ENCODE results near the gene HYI. TPM values are rescaled to one million over a fixed set of nuclear protein-coding genes. Genes with fewer than 3 reads are reported as not detected.

Gene HYI
- total RNA-seq, 3 donors from 2014 or later = 4.2 to 5.8 (median 4.7) TPM

GRCh38 chr1:43434256-43434655 lies 19.5 kb downstream of the HYI start:
- H3K4me3 Mint-ChIP-seq = no peak overlapping the region
- ATAC-seq (no peak), DNase-seq (no peak)
- H3K27me3 Mint-ChIP-seq (ENCODE audit: low read depth) = no peaks in the 10 kb centered on the region
- no peaks in the 10 kb centered on the region for H3K9me3 Mint-ChIP-seq
- no peaks in the 10 kb centered on the region for H3K4me1 Mint-ChIP-seq (ENCODE audit: low read depth)
- peaks cover 44% of the 10 kb centered on the region for H3K36me3 Mint-ChIP-seq (ENCODE audit: insufficient read depth)

- ATAC-seq (no peak), DNase-seq (no peak)
- peaks cover 47% of the 10 kb centered on the region for H3K36me3 Mint-ChIP-seq (ENCODE audit: insufficient read depth)
- no peaks in the 10 kb centered on the region for H3K9me3 Mint-ChIP-seq
- H3K4me1 Mint-ChIP-seq (ENCODE audit: low read depth) = no peaks in the 10 kb centered on the region
- no peaks in the 10 kb centered on the region for H3K27me3 Mint-ChIP-seq (ENCODE audit: low read depth)
- no peak overlapping the region for H3K4me3 Mint-ChIP-seq
Measured at GRCh38 chr1:43432907-43433306, 20.8 kb downstream of the HYI start.

- ATAC-seq = no peak
- H3K9me3 Mint-ChIP-seq = no peaks in the 10 kb centered on the region
- no peak overlapping the region for H3K4me3 Mint-ChIP-seq
- H3K27me3 Mint-ChIP-seq (ENCODE audit: low read depth) = no peaks in the 10 kb centered on the region
- peaks cover 49% of the 10 kb centered on the region for H3K36me3 Mint-ChIP-seq (ENCODE audit: insufficient read depth)
- DNase-seq = no peak
- no peaks in the 10 kb centered on the region for H3K4me1 Mint-ChIP-seq (ENCODE audit: low read depth)
Measured at GRCh38 chr1:43432171-43432860, 21.4 kb downstream of the HYI start.

- no peaks in the 10 kb centered on the region for H3K27me3 Mint-ChIP-seq (ENCODE audit: low read depth)
- H3K4me3 Mint-ChIP-seq = no peak overlapping the region
- DNase-seq (no peak), ATAC-seq (no peak)
- no peaks in the 10 kb centered on the region for H3K9me3 Mint-ChIP-seq
- peaks cover 56% of the 10 kb centered on the region for H3K36me3 Mint-ChIP-seq (ENCODE audit: insufficient read depth)
- no peaks in the 10 kb centered on the region for H3K4me1 Mint-ChIP-seq (ENCODE audit: low read depth)
Measured at GRCh38 chr1:43431676-43432075, 22.1 kb downstream of the HYI start.

GRCh38 chr1:43430831-43431230 lies 22.9 kb downstream of the HYI start:
- H3K4me3 Mint-ChIP-seq = no peak overlapping the region
- DNase-seq (no peak), ATAC-seq (no peak)
- no peaks in the 10 kb centered on the region for H3K9me3 Mint-ChIP-seq
- peaks cover 54% of the 10 kb centered on the region for H3K36me3 Mint-ChIP-seq (ENCODE audit: insufficient read depth)
- H3K4me1 Mint-ChIP-seq (ENCODE audit: low read depth) = no peaks in the 10 kb centered on the region
- no peaks in the 10 kb centered on the region for H3K27me3 Mint-ChIP-seq (ENCODE audit: low read depth)

- DNase-seq (no peak), ATAC-seq (no peak)
- H3K36me3 Mint-ChIP-seq (ENCODE audit: insufficient read depth) = peaks cover 55% of the 10 kb centered on the region
- no peak overlapping the region for H3K4me3 Mint-ChIP-seq
- no peaks in the 10 kb centered on the region for H3K27me3 Mint-ChIP-seq (ENCODE audit: low read depth)
- H3K9me3 Mint-ChIP-seq = no peaks in the 10 kb centered on the region
- no peaks in the 10 kb centered on the region for H3K4me1 Mint-ChIP-seq (ENCODE audit: low read depth)
Measured at GRCh38 chr1:43427941-43428340, 25.8 kb downstream of the HYI start.

GRCh38 chr1:43427524-43427923 lies 26.2 kb downstream of the HYI start:
- H3K27me3 Mint-ChIP-seq (ENCODE audit: low read depth) = no peaks in the 10 kb centered on the region
- no peak overlapping the region for H3K4me3 Mint-ChIP-seq
- DNase-seq (no peak), ATAC-seq (no peak)
- H3K36me3 Mint-ChIP-seq (ENCODE audit: insufficient read depth) = peaks cover 55% of the 10 kb centered on the region
- no peaks in the 10 kb centered on the region for H3K4me1 Mint-ChIP-seq (ENCODE audit: low read depth)
- H3K9me3 Mint-ChIP-seq = no peaks in the 10 kb centered on the region

- H3K4me3 Mint-ChIP-seq = no peak overlapping the region
- DNase-seq (no peak), ATAC-seq (no peak)
- H3K9me3 Mint-ChIP-seq = no peaks in the 10 kb centered on the region
- H3K27me3 Mint-ChIP-seq (ENCODE audit: low read depth) = no peaks in the 10 kb centered on the region
- no peaks in the 10 kb centered on the region for H3K4me1 Mint-ChIP-seq (ENCODE audit: low read depth)
- H3K36me3 Mint-ChIP-seq (ENCODE audit: insufficient read depth) = peaks cover 55% of the 10 kb centered on the region
Measured at GRCh38 chr1:43426221-43426620, 27.5 kb downstream of the HYI start.

- no peak for DNase-seq
- no peak for ATAC-seq
- H3K4me3 Mint-ChIP-seq = no peak overlapping the region
- H3K4me1 Mint-ChIP-seq (ENCODE audit: low read depth) = no peaks in the 10 kb centered on the region
- no peaks in the 10 kb centered on the region for H3K9me3 Mint-ChIP-seq
- no peaks in the 10 kb centered on the region for H3K27me3 Mint-ChIP-seq (ENCODE audit: low read depth)
- peaks cover 49% of the 10 kb centered on the region for H3K36me3 Mint-ChIP-seq (ENCODE audit: insufficient read depth)
Measured at GRCh38 chr1:43425045-43425444, 28.7 kb downstream of the HYI start.

GRCh38 chr1:43423672-43424550 lies 29.8 kb downstream of the HYI start:
- no peak for DNase-seq

GRCh38 chr1:43422995-43423671 lies 30.6 kb downstream of the HYI start:
- Mint-ChIP-seq H3K4me1 (ENCODE audit: low read depth) (no peaks in the 10 kb centered on the region), H3K4me3 (no peak overlapping the region), H3K9me3 (no peaks in the 10 kb centered on the region), H3K27me3 (ENCODE audit: low read depth) (no peaks in the 10 kb centered on the region), H3K36me3 (ENCODE audit: insufficient read depth) (peaks cover 36% of the 10 kb centered on the region)
- DNase-seq (no peak), ATAC-seq (no peak)

More at GRCh38 chr1:43423672-43424550, 29.8 kb downstream of the HYI start:
- no peaks in the 10 kb centered on the region for H3K9me3 Mint-ChIP-seq
- ATAC-seq = peak in 1 of 2 donors; percentile 50
- H3K27me3 Mint-ChIP-seq (ENCODE audit: low read depth) = no peaks in the 10 kb centered on the region
- no peak overlapping the region for H3K4me3 Mint-ChIP-seq
- peaks cover 40% of the 10 kb centered on the region for H3K36me3 Mint-ChIP-seq (ENCODE audit: insufficient read depth)
- H3K4me1 Mint-ChIP-seq (ENCODE audit: low read depth) = no peaks in the 10 kb centered on the region

- no peaks in the 10 kb centered on the region for H3K9me3 Mint-ChIP-seq
- ATAC-seq = no peak
- H3K36me3 Mint-ChIP-seq (ENCODE audit: insufficient read depth) = peaks cover 32% of the 10 kb centered on the region
- DNase-seq = no peak
- no peak overlapping the region for H3K4me3 Mint-ChIP-seq
- no peaks in the 10 kb centered on the region for H3K4me1 Mint-ChIP-seq (ENCODE audit: low read depth)
- H3K27me3 Mint-ChIP-seq (ENCODE audit: low read depth) = no peaks in the 10 kb centered on the region
Measured at GRCh38 chr1:43421976-43422750, 31.6 kb downstream of the HYI start.

- H3K9me3 Mint-ChIP-seq = no peaks in the 10 kb centered on the region
- DNase-seq (no peak), ATAC-seq (no peak)
- H3K36me3 Mint-ChIP-seq (ENCODE audit: insufficient read depth) = peaks cover 24% of the 10 kb centered on the region
- no peak overlapping the region for H3K4me3 Mint-ChIP-seq
- no peaks in the 10 kb centered on the region for H3K4me1 Mint-ChIP-seq (ENCODE audit: low read depth)
- H3K27me3 Mint-ChIP-seq (ENCODE audit: low read depth) = no peaks in the 10 kb centered on the region
Measured at GRCh38 chr1:43421396-43421795, 32.3 kb downstream of the HYI start.

- Mint-ChIP-seq H3K36me3 (ENCODE audit: insufficient read depth) (peaks cover 24% of the 10 kb centered on the region), H3K4me1 (ENCODE audit: low read depth) (no peaks in the 10 kb centered on the region), H3K27me3 (ENCODE audit: low read depth) (no peaks in the 10 kb centered on the region), H3K4me3 (no peak overlapping the region), H3K9me3 (no peaks in the 10 kb centered on the region)
- no peak for ATAC-seq
- DNase-seq = no peak
Measured at GRCh38 chr1:43420874-43421273, 32.9 kb downstream of the HYI start.
